ENCODE measurements around the gene ZNF311. TPM values are rescaled to one million over a fixed set of nuclear protein-coding genes. Genes with fewer than 3 reads are reported as not detected.

ZNF311 gene
- total RNA-seq (1 to 10 TPM in 1 of 4 donors, under 1 TPM in 3; 0.28 to 1.4 (median 0.83) TPM), polyA plus RNA-seq (1 to 10 TPM in 1 of 3 donors, under 1 TPM in 2; 0.60 to 1.4 (median 0.73) TPM)

DNA sequence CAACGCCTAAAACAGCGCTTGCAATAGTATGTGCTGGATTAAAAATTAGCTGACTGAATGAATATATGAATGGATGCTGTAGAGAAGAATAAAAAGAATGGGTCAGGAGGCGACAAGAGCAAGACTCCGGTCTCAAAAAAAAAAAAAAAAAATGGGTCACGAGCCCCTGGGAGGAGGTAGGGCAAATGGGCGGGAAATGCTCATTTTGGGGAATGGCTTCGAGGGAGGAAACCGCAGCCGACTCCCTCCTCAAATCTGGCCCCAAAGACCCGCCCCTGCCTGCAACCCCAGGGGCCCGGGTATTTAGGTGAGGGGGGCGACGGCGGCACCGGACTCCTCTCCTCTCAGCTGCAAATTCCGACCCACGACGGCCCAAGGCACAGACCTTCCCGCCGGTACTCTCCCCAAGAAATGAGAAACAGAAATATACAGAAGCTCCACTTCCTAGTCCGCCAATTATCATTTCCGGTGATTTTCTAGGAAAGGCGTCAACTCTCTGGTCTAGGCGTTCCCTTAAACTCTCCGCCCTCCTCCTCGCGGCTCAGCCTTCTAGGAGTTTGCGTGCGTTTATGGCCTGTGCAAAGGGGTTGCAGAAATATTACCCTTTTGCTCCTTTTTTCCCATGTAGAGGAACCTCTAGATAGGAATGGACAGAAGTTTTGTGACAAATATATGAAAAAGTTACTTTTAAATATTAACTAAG lies at the start of gene ZNF311:
Gene ZNF311 (minus strand): TSS at position 133 of the 703 bp plus-strand sequence. CDS start 1,361 bp downstream, outside the sequence.
- intact Hi-C loops (cut with DNase I) = loop anchor here (2.0 kb wide), 1 partner anchor 19 kb away; no protein-coding TSS in a partner anchor
- H3K9me3 ChIP-seq = no peaks in the 10 kb centered on the region
- H3K4me3 ChIP-seq = peak within 1 kb of the TSS; percentile 52 to 67 (median 60)
- H3K4me1 ChIP-seq = peaks cover 0 to 5% (median 2%) of the 10 kb centered on the region in 4 donors
- peak within 1 kb of the TSS; percentile 51 to 75 (median 69) for H3K27ac ChIP-seq
- no peaks in the 10 kb centered on the region for H3K36me3 ChIP-seq
- WGBS, 2 donors = 3 to 7% methylated on average over 29 of the region's 29 CpGs
- TF ChIP-seq POLR2AphosphoS5 (IDR thresholded peaks at IDR 0.05) (peak in 3 of 4 donors; percentile 35 to 63 (median 62)), CTCF (IDR thresholded peaks at IDR 0.05) (no peak)
- DNase-seq = peak; percentile 77
- H3K27me3 ChIP-seq = no peaks in the 10 kb centered on the region

GRCh38 chr6:29051680-29052079 lies 46.6 kb upstream of the ZNF311 start:
- no peaks in the 10 kb centered on the region for H3K36me3 ChIP-seq
- intact Hi-C loops (cut with DNase I) = no loop called here
- no peaks in the 10 kb centered on the region for H3K27me3 ChIP-seq
- DNase-seq = no peak
- H3K4me1 ChIP-seq = no peaks in the 10 kb centered on the region
- no peaks in the 10 kb centered on the region for H3K9me3 ChIP-seq
- TF ChIP-seq EP300 (IDR thresholded peaks at IDR 0.05) = no peak
- no peak for TF ChIP-seq POLR2A (IDR thresholded peaks at IDR 0.05)
- no peak for TF ChIP-seq POLR2AphosphoS5 (IDR thresholded peaks at IDR 0.05)
- TF ChIP-seq CTCF (IDR thresholded peaks at IDR 0.05) = no peak
- no peak overlapping the region for H3K27ac ChIP-seq
- no peak overlapping the region for H3K4me3 ChIP-seq
- 88 to 90% methylated on average over 3 of the region's 3 CpGs for WGBS, 2 donors

DNA sequence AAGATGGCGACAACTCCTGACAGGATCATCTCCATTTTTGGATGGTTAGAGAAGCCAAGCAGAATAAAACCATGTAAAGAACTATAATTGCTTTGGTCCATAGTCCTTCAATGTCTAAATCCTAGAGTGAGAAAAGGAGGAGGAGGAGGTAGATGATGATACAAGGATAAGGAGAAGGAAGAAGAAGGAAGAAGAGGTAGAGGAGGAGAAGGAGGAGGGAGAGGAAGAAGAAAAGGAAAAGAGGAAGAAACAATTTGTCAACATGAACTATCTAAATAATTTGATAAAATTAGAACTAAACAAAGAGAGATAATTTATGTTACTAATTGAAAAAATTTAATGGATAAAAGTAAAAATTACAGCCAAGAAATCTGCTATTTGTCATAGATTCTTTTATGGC lies 40.0 kb upstream of the ZNF311 start, which contains the start of gene OR2W1:
Gene OR2W1 (minus strand): TSS at position 101 of the 400 bp plus-strand sequence. CDS start 0 bp downstream, at position 101.
- Histone ChIP-seq H3K27me3 (peaks cover 0 to 10% (median 0%) of the 10 kb centered on the region in 3 donors), H3K9me3 (no peaks in the 10 kb centered on the region), H3K27ac (no peak within 1 kb of the TSS), H3K36me3 (no peaks in the 10 kb centered on the region), H3K4me3 (no peak within 1 kb of the TSS), H3K4me1 (no peaks in the 10 kb centered on the region)
- intact Hi-C loops (cut with DNase I) = no loop called here
- WGBS, 2 donors = 77 to 82% methylated on average over 1 of the region's 1 CpG
- no peak for TF ChIP-seq EP300 (IDR thresholded peaks at IDR 0.05)
- TF ChIP-seq POLR2AphosphoS5 (IDR thresholded peaks at IDR 0.05) = no peak
- no peak for TF ChIP-seq POLR2A (IDR thresholded peaks at IDR 0.05)
- no peak for TF ChIP-seq CTCF (IDR thresholded peaks at IDR 0.05)
- DNase-seq = no peak

DNA sequence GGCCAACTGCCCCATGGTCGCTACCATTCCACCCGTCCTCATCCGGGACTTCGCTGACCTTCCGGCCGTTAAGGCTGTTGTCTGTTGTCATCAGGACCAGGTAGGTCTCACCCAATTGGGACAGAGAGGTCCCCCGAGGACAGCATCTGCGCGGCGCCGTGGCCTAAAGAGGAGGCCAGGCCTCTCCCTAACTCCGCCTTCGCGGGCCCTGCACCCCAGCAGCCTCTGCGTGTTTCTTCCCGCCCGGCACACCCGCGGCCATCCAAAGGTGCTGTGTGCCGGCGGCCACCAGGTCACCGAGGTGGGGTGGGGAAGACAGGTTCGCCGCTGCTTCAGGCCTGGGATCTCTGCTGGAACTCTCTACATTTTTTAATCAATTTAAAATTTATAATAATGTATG lies 30.8 kb upstream of the ZNF311 start:
- no peaks in the 10 kb centered on the region for H3K4me1 ChIP-seq
- no peaks in the 10 kb centered on the region for H3K27me3 ChIP-seq
- H3K9me3 ChIP-seq = no peaks in the 10 kb centered on the region
- H3K27ac ChIP-seq = no peak overlapping the region
- no peaks in the 10 kb centered on the region for H3K36me3 ChIP-seq
- no peak for TF ChIP-seq POLR2A (IDR thresholded peaks at IDR 0.05)
- H3K4me3 ChIP-seq = no peak overlapping the region
- no peak for DNase-seq
- intact Hi-C loops (cut with DNase I) = no loop called here
- WGBS, 2 donors = 91 to 93% methylated on average over 24 of the region's 24 CpGs

GRCh38 chr6:29028821-29029220 lies 23.7 kb upstream of the ZNF311 start:
- WGBS, 2 donors = 91 to 94% methylated on average over 13 of the region's 13 CpGs
- DNase-seq = no peak
- H3K4me3 ChIP-seq = no peak overlapping the region
- no peaks in the 10 kb centered on the region for H3K4me1 ChIP-seq
- H3K36me3 ChIP-seq = no peaks in the 10 kb centered on the region
- no peak for TF ChIP-seq CTCF (IDR thresholded peaks at IDR 0.05)
- TF ChIP-seq POLR2A (IDR thresholded peaks at IDR 0.05) = no peak
- no peak for TF ChIP-seq EP300 (IDR thresholded peaks at IDR 0.05)
- TF ChIP-seq POLR2AphosphoS5 (IDR thresholded peaks at IDR 0.05) = no peak
- intact Hi-C loops (cut with DNase I) = no loop called here
- H3K27me3 ChIP-seq = peaks cover 0 to 14% (median 0%) of the 10 kb centered on the region in 3 donors
- no peak overlapping the region for H3K27ac ChIP-seq
- H3K9me3 ChIP-seq = no peaks in the 10 kb centered on the region

Measured in sigmoid colon (tissue), 7 donors.